22Rv1 (cell line): ENCODE results near the gene RNF121.

Experiments
- CTCF ChIP-seq: fragments of 450-650 bp; IDR thresholded peaks from 2 replicates; pipeline ENCODE4 v1.5.1; 2017; ENCODE audit warnings: mild to moderate bottlenecking
- ZFX ChIP-seq: fragments of 450-650 bp; IDR thresholded peaks from 2 replicates; pipeline ENCODE4 v1.6.1; 2017; ENCODE audit warnings: antibody characterized with exemption, borderline replicate concordance

GRCh38 chr11:72015511-72016061, 86.7 kb downstream of the RNF121 start:
- TF ChIP-seq CTCF (peak; percentile 21; the same call in 1 of the 2 replicates), ZFX (no peak)
